GM12878 (cell line): Measurements from ENCODE around the gene ERP27. TPM values are rescaled to one million over a fixed set of nuclear protein-coding genes. Genes with fewer than 3 reads are reported as not detected.

Experiments used
- BCL11A ChIP-seq: IDR thresholded peaks from 2 replicates; pipeline ENCODE4 v1.6.1; 2011; ENCODE audit warnings: low read depth, low read length
- E2F8 ChIP-seq: fragments of 450-650 bp; IDR thresholded peaks from 2 replicates; pipeline ENCODE4 v1.6.1; 2018; ENCODE audit warnings: mild to moderate bottlenecking, low read depth, moderate library complexity; ENCODE audit not compliant: partially characterized antibody
- GABPA ChIP-seq: IDR thresholded peaks from 2 replicates; pipeline ENCODE4 v1.6.1; 2014; ENCODE audit warnings: antibody characterized with exemption, low read depth, mild to moderate bottlenecking, inconsistent platforms
- NBN ChIP-seq: fragments of 450-650 bp; IDR thresholded peaks from 2 replicates; pipeline ENCODE4 v1.6.1; 2016
- RCOR1 ChIP-seq: conservative IDR thresholded peaks from 2 replicates; pipeline ENCODE4 v1.6.1; 2012; ENCODE audit warnings: low read depth, low read length, improper control_type of control experiment
- SKIL ChIP-seq: fragments of 450-650 bp; IDR thresholded peaks from 2 replicates; pipeline ENCODE4 v1.6.1; 2017; ENCODE audit warnings: mild to moderate bottlenecking, low read depth, inconsistent platforms; ENCODE audit not compliant: poor library complexity, severe bottlenecking
- ZNF687 ChIP-seq: fragments of 450-650 bp; IDR thresholded peaks from 2 replicates; pipeline ENCODE4 v1.6.1; 2017; ENCODE audit warnings: mild to moderate bottlenecking, moderate library complexity
- polyA plus RNA-seq, 11 experiments: library from polyadenylated mRNA; depleted of rRNA in 4 of 11; unstranded in 6 of 11; stranded (reverse) in 5 of 11; fragments of >200 nt; fragmentation: Nextera tagmentation in 4 of 11; fragmentation: Illumina TruSeq in 1 of 11; extraction: Ambion mirVana in 4 of 11; extraction: Trizol in 1 of 11; gene quantifications; 1 replicate in 1 of 11; 2 replicates in 10 of 11; pipeline versions ENCODE4 v1.2.1 to v1.2.3, GENCODE V29; 2011 to 2016; ENCODE audit warnings: inconsistent platforms in 2 of 11, missing spikeins in 2 of 11, low read depth in 1 of 11
- total RNA-seq, 4 experiments: library from RNA; depleted of rRNA in 3 of 4; stranded (reverse); fragments of >200 nt in 3 of 4; fragmentation: Illumina TruSeq in 1 of 4; extraction: Trizol in 1 of 4; gene quantifications; 2 replicates each; pipeline versions ENCODE4 v1.2.1 to v1.2.3, GENCODE V29; 2013 to 2021

ERP27 gene
- total and polyA plus RNA-seq, 10 of the 15 experiments (the other 5 are each of a cell fraction or from before 2014, with no cell fraction given): 0.91 to 2.4 (median 1.4) TPM

GRCh38 chr12:14981049-14981448, 42.7 kb upstream of the ERP27 start (continued):
- TF ChIP-seq NBN: no peak
- no peak for TF ChIP-seq RCOR1
- peak; percentile 49; the same call in 1 of the 2 replicates for TF ChIP-seq BCL11A
- TF ChIP-seq ZNF687: no peak
- no peak for TF ChIP-seq SKIL
- TF ChIP-seq GABPA: no peak
- TF ChIP-seq E2F8: no peak
